Lower leg skin (tissue), 3 donors: Measurements from ENCODE around the gene NOL4L.

Source experiments
- CTCF ChIP-seq, 3 donors: fragments of 450-650 bp; IDR thresholded peaks; one replicate each; pipeline ENCODE4 v1.5.1; 2016; ENCODE audit warnings: antibody characterized with exemption in 3 of 3, mild to moderate bottlenecking in 3 of 3, moderate library complexity in 2 of 3
- POLR2A ChIP-seq, 2 donors: fragments of 450-650 bp; IDR thresholded peaks; one replicate each; pipeline ENCODE4 v1.6.1; 2016 to 2017; ENCODE audit warnings: antibody characterized with exemption in 2 of 2, mild to moderate bottlenecking in 1 of 2, moderate library complexity in 1 of 2

GRCh38 chr20:32572271-32572968 is 12.7 kb downstream of the NOL4L start:
- no peak for TF ChIP-seq POLR2A (IDR thresholded peaks at IDR 0.05)
- TF ChIP-seq CTCF (IDR thresholded peaks at IDR 0.05), result no peak
